Muscle layer of colon (tissue), 2 donors: ENCODE data around the gene ZNRF3.

Source experiments
- H3K27ac ChIP-seq: one replicate; pipeline ENCODE4 v1.7.0; 2013; ENCODE audit warnings: low read depth, mild to moderate bottlenecking, low read length, moderate library complexity
- H3K27me3 ChIP-seq, 2 donors: one replicate each; pipeline ENCODE4 v1.7.0; 2013; ENCODE audit warnings: low read length in 2 of 2, mild to moderate bottlenecking in 2 of 2; ENCODE audit not compliant: insufficient read depth in 2 of 2, control insufficient read depth in 1 of 2
- H3K36me3 ChIP-seq: one replicate; pipeline ENCODE4 v1.7.0; 2013; ENCODE audit warnings: mild to moderate bottlenecking, low read length; ENCODE audit not compliant: insufficient read depth
- H3K4me1 ChIP-seq: one replicate; pipeline ENCODE4 v1.7.0; 2013; ENCODE audit warnings: mild to moderate bottlenecking, low read length; ENCODE audit not compliant: insufficient read depth
- H3K4me3 ChIP-seq, 2 donors: one replicate each; pipeline ENCODE4 v1.7.0; 2013; ENCODE audit warnings: low read length in 2 of 2, low read depth in 1 of 2, mild to moderate bottlenecking in 1 of 2, moderate library complexity in 1 of 2
- H3K9ac ChIP-seq: one replicate; pipeline ENCODE4 v1.7.0; 2013; ENCODE audit warnings: low read length
- H3K9me3 ChIP-seq: one replicate; pipeline ENCODE4 v1.7.0; 2013; ENCODE audit warnings: mild to moderate bottlenecking, low read length
- donor health status: abdominal sarcoma.
- donor health status: Adenocarcinoma of cecum.

ZNRF3 gene

DNA sequence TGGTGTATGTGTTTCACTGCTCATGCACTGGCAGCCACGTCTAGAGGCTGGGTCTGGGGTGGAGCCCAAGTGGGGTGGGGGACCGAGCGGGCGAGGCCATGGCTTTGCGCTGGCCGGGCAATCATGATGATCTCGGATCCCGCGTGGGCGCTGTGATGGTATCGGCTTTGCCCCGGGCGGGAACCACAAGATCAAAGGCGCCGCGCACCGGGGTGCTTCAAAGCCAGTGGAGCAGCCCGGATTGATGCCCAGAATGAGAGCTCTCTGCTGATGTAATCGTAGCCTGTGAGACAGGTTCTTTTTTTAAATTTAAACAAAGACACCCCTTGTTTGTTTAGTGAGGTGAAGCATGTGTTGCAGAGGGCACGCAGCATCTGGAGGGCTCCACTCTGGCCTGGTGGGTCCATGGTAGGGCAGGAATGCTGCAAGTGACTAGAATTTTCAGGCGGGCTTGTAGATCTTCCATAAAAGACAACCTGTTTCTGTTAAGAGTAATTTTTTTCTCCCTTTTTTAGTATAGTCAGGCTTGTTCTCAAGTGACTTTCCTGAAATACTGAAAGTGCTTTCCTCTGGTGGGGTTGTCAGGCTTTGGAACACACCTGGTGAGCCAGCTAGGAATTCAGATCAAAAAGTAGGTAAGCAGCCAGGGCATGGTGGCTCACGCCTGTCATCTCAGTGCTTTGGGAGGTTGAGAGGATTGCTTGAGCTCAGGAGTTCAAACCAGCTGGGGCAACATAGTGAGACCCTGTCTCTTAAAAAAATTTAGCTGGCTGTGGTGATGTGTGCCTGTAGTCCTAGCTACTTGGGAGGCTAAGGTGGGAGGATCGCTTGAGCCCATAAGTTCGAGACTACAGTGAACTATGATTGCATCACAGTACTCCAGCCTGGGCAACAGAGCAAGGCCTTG, 40.7 kb downstream of the ZNRF3 start:
- no peak overlapping the region for H3K27ac ChIP-seq
- H3K36me3 ChIP-seq = no peaks in the 10 kb centered on the region
- H3K27me3 ChIP-seq = no peaks in the 10 kb centered on the region
- H3K4me3 ChIP-seq = no peak overlapping the region
- no peak overlapping the region for H3K9ac ChIP-seq
- H3K9me3 ChIP-seq = no peaks in the 10 kb centered on the region
- H3K4me1 ChIP-seq = peaks cover 35% of the 10 kb centered on the region

DNA sequence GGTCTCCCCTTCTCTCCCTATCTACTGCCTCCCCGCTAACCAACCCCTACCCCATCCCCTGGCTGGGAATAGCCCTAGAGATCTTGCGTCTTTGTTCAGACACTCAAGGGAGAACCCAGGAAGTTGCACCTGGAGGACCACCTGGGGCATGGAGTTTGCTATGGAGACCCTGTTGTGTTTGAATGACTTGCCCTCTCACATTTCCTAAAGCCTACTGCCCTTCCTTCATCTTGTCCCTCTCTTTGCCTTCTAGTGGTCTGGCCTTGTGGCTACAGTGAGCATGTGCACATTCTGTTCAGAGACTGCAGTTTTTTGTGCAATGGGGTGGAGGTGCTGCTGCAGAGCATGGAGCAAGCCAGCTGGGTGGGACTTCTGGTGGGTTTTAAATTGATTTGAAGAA, 42.5 kb downstream of the ZNRF3 start:
- no peak overlapping the region for H3K9ac ChIP-seq
- H3K36me3 ChIP-seq = no peaks in the 10 kb centered on the region
- H3K27ac ChIP-seq = no peak overlapping the region
- peaks cover 34% of the 10 kb centered on the region for H3K4me1 ChIP-seq
- no peaks in the 10 kb centered on the region for H3K9me3 ChIP-seq
- H3K27me3 ChIP-seq = no peaks in the 10 kb centered on the region
- no peak overlapping the region for H3K4me3 ChIP-seq

DNA sequence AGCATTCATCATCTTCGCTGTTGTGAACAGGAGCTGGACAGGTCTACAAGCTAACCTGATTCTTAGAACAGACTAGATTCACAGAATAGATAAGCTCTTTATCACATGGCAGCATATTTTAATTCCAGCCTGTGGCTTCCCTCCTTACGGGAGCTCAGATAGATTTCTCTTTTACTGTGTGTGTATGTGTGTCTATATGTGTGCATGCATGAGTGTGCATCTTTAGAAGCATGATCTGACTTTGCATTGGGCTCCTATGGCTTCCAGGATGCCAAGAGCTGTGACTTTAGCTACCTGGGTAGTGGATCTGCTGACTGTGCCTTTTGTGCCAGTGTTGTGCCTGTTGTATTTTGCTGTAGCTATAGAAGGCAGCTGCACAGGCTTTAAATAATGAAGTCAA, 44.3 kb downstream of the ZNRF3 start:
- no peaks in the 10 kb centered on the region for H3K9me3 ChIP-seq
- no peaks in the 10 kb centered on the region for H3K36me3 ChIP-seq
- no peak overlapping the region for H3K27ac ChIP-seq
- H3K27me3 ChIP-seq = no peaks in the 10 kb centered on the region
- peaks cover 22% of the 10 kb centered on the region for H3K4me1 ChIP-seq
- no peak overlapping the region for H3K4me3 ChIP-seq
- no peak overlapping the region for H3K9ac ChIP-seq

DNA sequence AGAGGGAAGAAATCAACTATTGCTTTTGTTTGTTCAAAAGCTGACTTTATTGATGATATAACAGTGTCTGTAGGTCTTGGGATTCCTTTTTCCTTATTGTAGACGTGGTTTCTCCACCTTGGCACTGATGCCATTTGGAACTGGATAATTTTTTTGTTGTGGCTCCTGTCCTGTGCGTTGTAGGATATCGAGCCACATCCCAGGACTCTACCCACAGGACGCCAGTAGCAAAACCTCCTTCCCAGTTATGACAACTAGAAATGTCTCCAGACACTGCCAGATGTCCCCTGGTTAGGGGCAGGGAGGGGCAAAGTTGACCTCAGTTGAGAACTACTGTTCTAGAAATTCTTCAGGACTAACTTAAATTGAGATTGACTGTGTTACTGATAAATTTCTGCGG, 45.8 kb downstream of the ZNRF3 start:
- Histone ChIP-seq H3K9ac (no peak overlapping the region), H3K27me3 (no peaks in the 10 kb centered on the region), H3K9me3 (no peaks in the 10 kb centered on the region), H3K4me3 (no peak overlapping the region), H3K36me3 (no peaks in the 10 kb centered on the region), H3K27ac (no peak overlapping the region), H3K4me1 (peaks cover 7% of the 10 kb centered on the region)

DNA sequence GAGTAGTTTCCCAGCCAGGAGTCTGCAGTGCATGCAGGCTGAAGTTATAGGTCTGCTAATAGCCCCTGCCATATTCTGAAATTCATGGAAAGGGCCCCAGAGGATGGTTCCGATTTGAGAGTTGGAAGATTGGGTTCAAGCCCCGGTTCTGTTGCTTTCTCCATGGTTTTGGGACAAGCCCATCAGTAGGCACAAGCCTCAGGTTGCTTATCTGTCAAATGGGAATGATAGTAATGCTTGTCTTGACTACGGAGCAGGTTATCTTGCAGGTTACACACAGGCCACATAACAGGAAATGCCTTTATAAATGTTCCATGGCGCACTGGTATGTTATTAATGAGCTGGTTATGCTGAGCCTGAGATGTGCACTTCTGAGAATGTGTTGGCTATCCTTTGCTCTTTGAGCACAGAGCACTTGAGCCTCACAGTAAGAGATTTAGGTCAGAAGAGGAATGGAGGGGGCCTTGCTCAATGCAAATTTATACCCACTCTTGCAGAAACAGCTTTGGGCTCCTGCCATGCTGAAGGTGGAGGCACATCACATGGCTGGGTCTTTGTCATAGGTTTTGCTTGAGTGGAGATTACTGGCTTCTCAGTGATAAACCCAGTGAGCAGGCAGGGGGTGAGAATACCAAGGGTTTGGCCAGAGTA, 47.1 kb downstream of the ZNRF3 start:
- Histone ChIP-seq H3K9me3 (no peaks in the 10 kb centered on the region), H3K4me1 (peaks cover 6% of the 10 kb centered on the region), H3K27ac (no peak overlapping the region), H3K4me3 (no peak overlapping the region), H3K36me3 (no peaks in the 10 kb centered on the region), H3K27me3 (no peaks in the 10 kb centered on the region), H3K9ac (no peak overlapping the region)

DNA sequence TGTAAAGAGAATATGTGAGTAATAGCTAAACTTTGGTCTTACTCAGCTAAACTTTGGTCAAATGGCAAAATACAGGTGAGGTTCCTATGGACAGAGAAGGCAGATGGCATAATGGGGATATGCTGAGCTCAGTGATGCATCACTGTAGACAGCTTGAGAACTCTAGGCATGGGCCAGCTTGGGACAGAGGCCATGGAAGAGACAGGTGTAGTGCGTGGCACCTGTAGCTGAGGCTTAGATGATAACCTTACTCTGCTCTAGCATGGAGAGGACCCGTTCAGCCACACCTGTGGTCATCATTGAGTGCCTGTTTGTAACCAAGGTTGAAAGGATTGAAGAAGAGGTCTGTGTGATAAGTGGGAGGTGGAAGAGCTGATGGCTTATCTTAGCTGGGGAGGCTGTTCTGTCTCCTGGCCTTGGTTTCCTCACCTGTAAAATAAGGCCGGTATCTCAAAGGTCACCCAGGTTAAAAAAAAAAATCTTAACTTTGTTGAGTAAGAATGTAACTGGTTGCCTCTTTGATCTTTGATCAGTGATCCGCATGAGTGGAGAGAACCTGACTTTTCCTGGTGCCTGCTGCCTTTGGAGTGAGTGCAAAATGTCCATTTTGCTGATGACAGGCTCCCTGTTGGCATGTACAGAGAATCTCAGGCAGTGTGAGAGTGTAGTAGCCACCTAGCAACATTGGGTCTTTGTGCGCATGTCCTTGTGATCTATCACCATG, 48.6 kb downstream of the ZNRF3 start:
- no peak overlapping the region for H3K9ac ChIP-seq
- no peak overlapping the region for H3K27ac ChIP-seq
- H3K27me3 ChIP-seq = no peaks in the 10 kb centered on the region
- peaks cover 6% of the 10 kb centered on the region for H3K4me1 ChIP-seq
- no peaks in the 10 kb centered on the region for H3K36me3 ChIP-seq
- H3K9me3 ChIP-seq = no peaks in the 10 kb centered on the region
- H3K4me3 ChIP-seq = no peak overlapping the region

DNA sequence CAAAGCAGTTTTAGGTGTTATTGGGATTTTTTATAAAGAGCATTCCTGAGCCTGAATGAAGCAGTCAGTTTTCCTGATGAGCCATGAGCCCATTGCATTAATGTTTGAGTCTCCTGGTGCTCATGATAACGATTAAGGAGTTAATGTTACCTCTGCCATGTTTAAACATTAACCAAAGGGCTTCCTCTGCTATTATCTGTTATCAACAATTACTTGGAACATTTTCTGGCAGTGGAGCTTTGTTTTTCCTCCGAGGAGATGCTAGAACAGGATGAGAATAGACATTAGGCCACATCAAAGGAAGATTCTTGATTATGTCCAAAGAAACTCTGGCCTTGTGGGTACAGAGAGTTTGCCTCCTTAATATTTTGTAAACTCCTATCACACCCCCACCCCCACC, 49.9 kb downstream of the ZNRF3 start:
- H3K9me3 ChIP-seq = no peaks in the 10 kb centered on the region
- no peak overlapping the region for H3K27ac ChIP-seq
- no peaks in the 10 kb centered on the region for H3K27me3 ChIP-seq
- no peaks in the 10 kb centered on the region for H3K36me3 ChIP-seq
- H3K9ac ChIP-seq = no peak overlapping the region
- no peak overlapping the region for H3K4me3 ChIP-seq
- peaks cover 6% of the 10 kb centered on the region for H3K4me1 ChIP-seq

DNA sequence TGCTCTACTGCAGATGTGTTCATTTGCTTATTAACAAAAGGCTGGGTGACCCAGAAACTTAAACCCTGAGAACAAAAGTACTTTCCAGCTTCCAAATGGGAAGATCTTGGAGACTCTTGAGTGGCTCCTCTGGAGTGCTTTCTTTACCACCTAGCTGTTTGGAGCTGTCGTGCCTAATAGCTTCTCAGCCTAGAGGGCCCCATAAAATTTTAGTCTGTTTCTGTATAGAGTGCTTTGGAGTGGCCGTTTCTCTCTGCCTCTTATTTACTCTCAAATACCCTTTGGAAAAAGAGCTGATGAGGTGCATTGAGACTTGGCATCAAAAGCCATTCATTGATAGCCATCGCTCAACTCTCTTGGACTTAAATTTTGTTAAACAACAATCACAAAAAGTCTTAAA, 50.7 kb downstream of the ZNRF3 start:
- Histone ChIP-seq H3K4me3 (no peak overlapping the region), H3K27me3 (no peaks in the 10 kb centered on the region), H3K36me3 (no peaks in the 10 kb centered on the region), H3K27ac (no peak overlapping the region), H3K4me1 (peaks cover 6% of the 10 kb centered on the region), H3K9me3 (no peaks in the 10 kb centered on the region), H3K9ac (no peak overlapping the region)

DNA sequence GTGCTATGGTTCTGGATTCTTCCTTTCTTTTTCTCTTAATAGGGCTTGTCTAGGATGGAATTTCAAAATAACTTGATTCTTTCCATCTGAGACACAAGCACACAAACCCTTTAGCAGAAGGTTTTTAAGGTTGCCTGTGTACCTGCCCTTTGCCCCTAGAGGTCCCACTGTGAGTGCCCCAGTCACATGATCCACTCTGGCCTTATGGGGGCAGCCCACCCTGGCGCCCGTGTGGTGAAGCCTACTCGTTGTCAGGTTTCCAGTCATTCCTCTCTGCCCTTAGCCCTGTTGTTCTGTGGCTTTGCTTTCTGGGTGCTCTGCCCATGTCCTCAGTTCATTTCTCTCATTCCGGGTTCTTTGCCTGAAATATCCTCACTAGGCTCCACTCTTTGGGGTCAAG, 51.8 kb downstream of the ZNRF3 start:
- Histone ChIP-seq H3K36me3 (no peaks in the 10 kb centered on the region), H3K9ac (no peak overlapping the region), H3K27ac (no peak overlapping the region), H3K4me3 (no peak overlapping the region), H3K4me1 (peaks cover 9% of the 10 kb centered on the region), H3K9me3 (no peaks in the 10 kb centered on the region), H3K27me3 (no peaks in the 10 kb centered on the region)

DNA sequence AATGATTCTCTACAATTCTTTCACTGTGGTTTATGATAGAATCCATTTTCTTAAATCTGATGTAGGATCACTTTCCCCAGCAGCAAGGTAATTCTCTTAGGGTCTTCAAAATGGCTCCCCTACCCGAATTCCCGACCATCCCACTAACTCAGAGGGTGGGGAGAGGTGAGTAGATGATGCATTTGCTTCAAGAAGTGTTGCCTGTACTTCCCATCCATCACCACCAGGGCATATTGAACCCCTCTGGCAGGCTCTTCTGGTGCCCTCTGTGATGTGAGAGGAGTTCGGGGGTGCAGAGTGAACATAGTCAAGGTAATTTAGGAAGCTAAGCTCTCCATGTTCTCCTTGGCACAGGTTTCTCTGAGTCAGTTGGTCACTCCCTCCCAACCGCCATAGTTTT, 52.3 kb downstream of the ZNRF3 start:
- H3K9ac ChIP-seq = no peak overlapping the region
- no peaks in the 10 kb centered on the region for H3K9me3 ChIP-seq
- no peaks in the 10 kb centered on the region for H3K36me3 ChIP-seq
- H3K4me3 ChIP-seq = no peak overlapping the region
- peaks cover 5% of the 10 kb centered on the region for H3K4me1 ChIP-seq
- no peak overlapping the region for H3K27ac ChIP-seq
- no peaks in the 10 kb centered on the region for H3K27me3 ChIP-seq

DNA sequence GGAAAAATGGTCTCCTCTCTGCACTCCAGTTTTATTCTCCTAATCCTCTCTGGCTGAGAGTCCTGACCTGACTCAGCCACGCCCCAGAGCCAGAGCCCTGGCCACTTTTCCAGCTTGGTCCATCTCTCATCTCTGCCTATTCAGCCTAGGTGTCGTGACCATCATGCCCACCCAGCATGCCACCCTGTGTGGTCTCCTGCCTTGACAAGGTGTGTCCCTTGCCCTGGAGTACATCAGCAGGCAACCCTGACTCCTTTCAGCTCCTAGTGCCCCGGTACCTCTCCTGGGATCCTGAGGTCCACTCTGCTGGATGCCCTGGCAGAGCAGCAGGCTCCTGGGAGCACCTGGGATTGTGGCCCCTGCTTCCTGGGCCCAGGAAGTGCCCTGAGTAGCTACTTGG, 52.8 kb downstream of the ZNRF3 start:
- no peaks in the 10 kb centered on the region for H3K36me3 ChIP-seq
- no peak overlapping the region for H3K9ac ChIP-seq
- H3K4me1 ChIP-seq = peaks cover 3% of the 10 kb centered on the region
- H3K4me3 ChIP-seq = no peak overlapping the region
- H3K27me3 ChIP-seq = no peaks in the 10 kb centered on the region
- H3K9me3 ChIP-seq = no peaks in the 10 kb centered on the region
- no peak overlapping the region for H3K27ac ChIP-seq
